ENCODE measurements around the gene ZNF282. TPM values are rescaled to one million over a fixed set of nuclear protein-coding genes. Genes with fewer than 3 reads are reported as not detected.

The ZNF282 gene
- total and polyA plus RNA-seq, 9 of the 15 experiments (the other 6 are each of a cell fraction or from before 2014, with no cell fraction given) = 0.76 to 58.6 (median 17.4) TPM

DNA sequence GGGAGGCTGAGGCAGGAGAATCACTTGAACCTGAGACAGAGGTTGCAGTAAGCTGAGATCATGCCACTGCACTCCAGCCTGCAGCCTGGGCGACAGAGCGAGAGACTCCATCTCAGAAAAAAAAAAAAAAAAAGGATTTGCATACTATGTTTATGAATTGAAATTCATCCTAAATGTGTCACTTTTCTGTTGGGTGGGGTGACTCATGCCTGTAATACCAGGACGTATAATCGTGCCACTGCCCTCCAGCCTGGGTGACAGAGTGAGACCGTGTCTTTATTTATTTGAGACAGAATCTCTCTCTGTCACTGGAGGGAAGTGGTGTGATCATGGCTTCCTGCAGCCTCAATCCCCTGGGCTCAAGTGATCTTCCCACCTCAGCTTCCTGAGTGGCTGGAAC is 49.9 kb downstream of the ZNF282 start:
- Histone ChIP-seq H3K4me1 (replicated peaks in 1 of 2; ENCODE audit: control insufficient read depth in 2 of 2, insufficient read depth in 2 of 2, low read length in 2 of 2) (peaks cover 0 to 7% of the 10 kb centered on the region in 2 experiments; a peak in 3 of 5 replicates), H3K4me2 (ENCODE audit: insufficient read depth, low read length) (no peak overlapping the region), H4K20me1 (replicated peaks; ENCODE audit: control insufficient read depth, insufficient read depth, low read length) (no peaks in the 10 kb centered on the region), H3K9ac (ENCODE audit: insufficient read depth in 1 of 2, low read depth in 2 of 2, low read length in 2 of 2) (no peak overlapping the region), H3K27ac (ENCODE audit: extremely low read depth, low read depth, low read length) (no peak overlapping the region), H2AFZ (ENCODE audit: low read depth, low read length) (no peak overlapping the region), H3K4me3 (no peak overlapping the region), H3K27me3 (ENCODE audit: control insufficient read depth in 2 of 2, insufficient read depth in 2 of 2, low read length in 2 of 2) (no peaks in the 10 kb centered on the region), H3K79me2 (ENCODE audit: control insufficient read depth, insufficient read depth, low read length) (peaks cover 15% of the 10 kb centered on the region), H3K9me3 (replicated peaks; ENCODE audit: control insufficient read depth, insufficient read depth, low read depth, low read length) (no peaks in the 10 kb centered on the region), H3K36me3 (ENCODE audit: control insufficient read depth, insufficient read depth, low read length) (peaks cover 6% of the 10 kb centered on the region; the same call in 1 of the 3 replicates), H3K9me1 (ENCODE audit: control insufficient read depth, insufficient read depth, low read length) (no peaks in the 10 kb centered on the region)
- in situ Hi-C loops (cut with MboI) (no loop called here), intact Hi-C loops (cut with micrococcal nuclease) (no loop called here)
- CTCF ChIA-PET (ENCODE audit: low intra/inter-chr PET ratio) = no interaction called here
- no peak for ATAC-seq
- no peak for FAIRE-seq
- 0 out of 2 replicates have a peak, but pooled peaks have one; percentile 7 for TF ChIP-seq CEBPG (CRISPR knock-in tag; IDR thresholded peaks at IDR 0.05)
- no peak for TF ChIP-seq CEBPG (tag; conservative IDR thresholded peaks at IDR 0.05 in 1 of 2, IDR thresholded peaks at IDR 0.05 in 1 of 2)
- no peak for TF ChIP-seq ZFX (CRISPR knock-in tag; IDR thresholded peaks at IDR 0.05)
- 87% methylated on average over 5 of the region's 5 CpGs for WGBS (ENCODE audit: insufficient coverage, low coverage, missing lambda C conversion rate)
- POLR2A ChIA-PET = interaction anchor here (0.8 to 0.9 kb wide), 3 partner anchors 12 to 340 kb away, joined by 3 to 5 read pairs (median 4); no protein-coding TSS in a partner anchor
- DNase-seq (ENCODE audit: extremely low read depth in 1 of 4, low spot score in 3 of 4) = no peak
- BruUV-seq (replicated peaks) = no TSS peak

GRCh38 chr7:149245744-149246143 is 50.4 kb downstream of the ZNF282 start:
- in situ Hi-C loops (cut with MboI) = no loop called here
- intact Hi-C loops (cut with micrococcal nuclease) = no loop called here
- peaks cover 10% of the 10 kb centered on the region; the same call in 2 of the 3 replicates for H3K36me3 ChIP-seq (ENCODE audit: control insufficient read depth, insufficient read depth, low read length)
- H3K4me3 ChIP-seq = no peak overlapping the region
- ChIA-PET POLR2A (interaction anchor here (0.6 to 0.9 kb wide), 4 partner anchors 12 to 341 kb away, joined by 3 to 5 read pairs (median 4); no protein-coding TSS in a partner anchor), CTCF (ENCODE audit: low intra/inter-chr PET ratio) (no interaction called here)
- H3K79me2 ChIP-seq (ENCODE audit: control insufficient read depth, insufficient read depth, low read length) = peaks cover 10% of the 10 kb centered on the region
- peaks cover 0 to 2% of the 10 kb centered on the region in 2 experiments; a peak in 2 of 5 replicates for H3K4me1 ChIP-seq (replicated peaks in 1 of 2; ENCODE audit: control insufficient read depth in 2 of 2, insufficient read depth in 2 of 2, low read length in 2 of 2)
- no peaks in the 10 kb centered on the region for H3K9me3 ChIP-seq (replicated peaks; ENCODE audit: control insufficient read depth, insufficient read depth, low read depth, low read length)
- FAIRE-seq (no peak), ATAC-seq (no peak), DNase-seq (ENCODE audit: extremely low read depth in 1 of 4, low spot score in 3 of 4) (no peak)
- no TSS peak for BruUV-seq (replicated peaks)
- no peak overlapping the region for H3K9ac ChIP-seq (ENCODE audit: insufficient read depth in 1 of 2, low read depth in 2 of 2, low read length in 2 of 2)
- H3K4me2 ChIP-seq (ENCODE audit: insufficient read depth, low read length) = no peak overlapping the region
- no peak overlapping the region for H2AFZ ChIP-seq (ENCODE audit: low read depth, low read length)
- H3K27me3 ChIP-seq (ENCODE audit: control insufficient read depth in 2 of 2, insufficient read depth in 2 of 2, low read length in 2 of 2) = no peaks in the 10 kb centered on the region
- 72% methylated on average over 5 of the region's 5 CpGs for WGBS (ENCODE audit: insufficient coverage, low coverage, missing lambda C conversion rate)
- no peaks in the 10 kb centered on the region for H4K20me1 ChIP-seq (replicated peaks; ENCODE audit: control insufficient read depth, insufficient read depth, low read length)
- no peaks in the 10 kb centered on the region for H3K9me1 ChIP-seq (ENCODE audit: control insufficient read depth, insufficient read depth, low read length)
- no peak overlapping the region for H3K27ac ChIP-seq (ENCODE audit: extremely low read depth, low read depth, low read length)
- TF ChIP-seq EZH2 (IDR thresholded peaks at IDR 0.05; ENCODE audit: borderline replicate concordance, low read depth, low read length) (no peak), GMEB1 (CRISPR knock-in tag; IDR thresholded peaks at IDR 0.05) (no peak), ARNT (IDR thresholded peaks at IDR 0.05) (no peak), ZNF282 (CRISPR knock-in tag; IDR thresholded peaks at IDR 0.05) (no peak), MED1 (CRISPR knock-in tag; IDR thresholded peaks at IDR 0.05; ENCODE audit: borderline replicate concordance) (no peak), JUNB (CRISPR knock-in tag; conservative IDR thresholded peaks at IDR 0.05) (no peak), ZNF76 (CRISPR knock-in tag; IDR thresholded peaks at IDR 0.05; ENCODE audit: borderline replicate concordance) (no peak), MCM7 (IDR thresholded peaks at IDR 0.05) (no peak), ZNF699 (CRISPR knock-in tag; IDR thresholded peaks at IDR 0.05; ENCODE audit: insufficient replicate concordance) (no peak), TEAD2 (tag; IDR thresholded peaks at IDR 0.05) (no peak), ILF3 (IDR thresholded peaks at IDR 0.05; ENCODE audit: borderline replicate concordance) (no peak), CEBPB (tag; IDR thresholded peaks at IDR 0.05) (no peak), PCBP1 (IDR thresholded peaks at IDR 0.05; ENCODE audit: low read depth, low read length, poor library complexity, severe bottlenecking) (no peak), WHSC1 (IDR thresholded peaks at IDR 0.05; ENCODE audit: low read length) (no peak)
